ENCODE results near the gene NUP153.

The NUP153 gene

DNA sequence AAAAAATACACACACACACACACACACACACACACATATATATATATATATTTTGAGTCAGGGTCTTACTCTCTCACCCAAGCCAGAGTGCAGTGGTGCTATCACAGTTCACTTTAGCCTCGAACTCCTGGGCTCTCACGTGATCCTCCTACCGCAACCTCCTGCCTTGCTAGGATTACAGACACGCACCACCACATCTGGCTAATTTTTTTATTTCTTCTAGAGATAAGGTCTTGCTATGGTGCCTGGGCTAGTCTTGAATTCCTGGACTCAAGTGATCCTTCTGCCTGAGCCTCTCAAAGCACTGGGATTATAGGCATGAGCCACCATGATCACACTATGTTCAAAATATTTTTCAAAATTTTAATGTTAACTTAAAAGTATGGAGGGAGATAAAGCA is 43.5 kb downstream of the NUP153 start:
- DNase-seq (ENCODE audit: low read depth in 3 of 3), result no peak

DNA sequence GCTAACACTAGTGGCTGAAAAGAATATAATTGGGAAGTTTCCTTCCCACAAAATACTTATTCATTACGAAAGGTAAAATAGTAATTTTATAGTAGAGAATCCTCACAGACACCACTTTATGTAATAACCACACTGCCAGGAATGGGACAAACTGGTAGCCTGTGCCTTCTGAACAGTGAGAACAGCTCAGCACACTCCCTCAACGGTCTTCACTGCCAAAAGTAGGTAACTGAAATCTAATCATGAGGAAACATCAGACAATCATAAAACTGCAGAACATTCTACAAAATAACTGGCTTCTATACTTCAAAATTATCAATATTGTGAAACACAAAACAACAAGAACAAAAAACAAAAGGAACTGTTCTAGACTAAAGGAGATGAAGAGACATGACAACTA is 44.1 kb downstream of the NUP153 start:
- no peak for DNase-seq (ENCODE audit: low read depth in 3 of 3)

DNA sequence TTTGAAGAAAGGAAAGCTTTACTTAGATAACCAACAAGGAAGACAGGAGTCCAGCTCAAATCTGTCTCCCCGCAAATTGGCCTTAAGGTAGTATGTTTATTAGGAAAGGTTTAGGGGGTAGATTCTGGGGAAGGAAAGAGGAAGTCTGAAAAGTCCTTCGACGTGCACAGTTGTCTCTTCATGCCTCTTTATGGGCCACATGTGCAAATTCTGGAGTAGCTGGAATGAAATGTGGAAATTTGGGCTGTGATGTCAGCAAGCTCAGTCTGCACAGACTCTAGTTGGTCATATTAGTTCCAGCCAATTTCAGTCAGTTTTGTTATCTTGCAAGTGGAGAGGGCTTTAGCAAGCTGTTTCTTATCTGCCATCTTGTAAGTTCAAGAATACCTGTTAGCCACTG is 50.1 kb downstream of the NUP153 start:
- no peak for DNase-seq (ENCODE audit: low read depth in 3 of 3)

DNA sequence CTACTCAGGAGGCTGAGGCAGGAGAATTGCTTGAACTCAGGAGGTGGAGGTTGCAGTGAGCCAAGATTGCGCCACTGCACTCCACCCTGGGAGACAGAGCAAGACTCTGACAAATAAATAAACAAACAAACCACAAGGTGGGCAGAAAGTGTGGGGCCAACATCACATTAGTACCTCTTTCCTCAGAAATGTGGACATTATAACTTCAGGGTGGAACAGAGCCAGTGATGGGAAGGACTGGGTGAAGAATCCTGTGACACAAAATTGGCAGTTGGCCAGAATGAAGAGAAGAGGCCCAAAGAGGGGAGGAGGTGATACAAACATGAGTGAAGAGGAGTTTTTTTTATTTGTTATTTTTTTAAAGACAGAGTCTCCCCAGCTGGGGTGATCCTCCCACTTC is 50.6 kb downstream of the NUP153 start:
- no peak for DNase-seq (ENCODE audit: low read depth in 3 of 3)

DNA sequence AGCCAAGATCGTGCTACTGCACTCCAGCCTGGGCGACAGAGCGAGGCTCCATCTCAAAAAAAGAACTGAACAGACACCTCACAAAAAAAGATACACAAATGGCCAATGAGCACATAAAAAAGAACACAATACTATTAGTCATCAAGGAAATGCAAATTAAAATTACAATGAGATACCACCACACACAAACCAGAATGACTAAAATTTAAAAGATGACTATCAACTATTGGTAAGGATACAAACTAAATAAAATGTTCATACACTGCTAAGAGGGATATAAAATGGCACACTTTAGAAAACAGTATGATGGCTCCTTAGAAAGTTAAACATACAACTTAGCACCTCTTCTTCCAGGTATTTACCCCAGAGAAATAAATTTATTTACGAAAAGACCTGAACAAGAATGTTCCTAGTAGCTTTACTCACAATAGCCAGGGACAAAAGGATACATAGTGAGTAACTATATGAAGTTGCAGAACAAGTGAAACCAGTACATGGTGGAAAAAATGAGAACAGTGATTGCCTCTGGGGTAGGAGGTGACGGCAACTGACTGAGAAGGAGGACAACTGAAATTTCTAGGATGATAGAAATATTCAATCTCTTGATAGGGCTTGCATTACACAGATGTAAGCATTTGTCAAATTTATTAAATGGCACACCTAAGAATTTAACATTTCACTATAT is 53.4 kb downstream of the NUP153 start:
- no peak for DNase-seq (ENCODE audit: low read depth in 3 of 3)

DNA sequence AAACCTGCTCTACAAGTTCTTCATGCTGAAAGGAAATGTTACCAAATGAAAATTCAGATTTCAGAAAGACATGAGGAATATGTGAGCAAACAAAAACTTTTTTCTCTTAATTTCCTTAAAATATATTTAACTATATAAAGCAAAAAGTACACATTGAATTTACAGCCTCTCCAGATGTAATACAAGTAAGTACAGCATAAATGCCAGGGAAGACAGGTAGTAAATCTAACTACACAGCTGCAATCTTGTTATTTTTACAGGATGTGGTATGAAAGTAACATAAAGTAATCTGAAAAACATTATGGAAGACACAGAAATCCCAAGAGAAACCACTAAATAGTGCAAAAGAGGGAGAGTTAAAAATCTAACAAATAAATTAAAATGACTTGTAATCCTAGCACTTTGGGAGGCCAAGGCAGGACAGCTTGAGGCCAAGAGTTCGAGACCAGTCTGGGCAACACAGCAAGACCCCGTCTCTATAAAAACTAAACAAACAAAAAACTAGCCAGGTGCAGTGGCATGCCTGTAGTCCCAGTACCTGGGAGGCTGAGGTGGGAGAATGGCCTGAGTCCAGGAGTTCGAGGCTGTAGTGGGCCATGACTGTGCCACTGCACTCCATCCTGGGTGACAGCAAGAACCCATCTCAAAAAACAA is 55.9 kb downstream of the NUP153 start:
- no peak for DNase-seq (ENCODE audit: low read depth in 3 of 3)

DNA sequence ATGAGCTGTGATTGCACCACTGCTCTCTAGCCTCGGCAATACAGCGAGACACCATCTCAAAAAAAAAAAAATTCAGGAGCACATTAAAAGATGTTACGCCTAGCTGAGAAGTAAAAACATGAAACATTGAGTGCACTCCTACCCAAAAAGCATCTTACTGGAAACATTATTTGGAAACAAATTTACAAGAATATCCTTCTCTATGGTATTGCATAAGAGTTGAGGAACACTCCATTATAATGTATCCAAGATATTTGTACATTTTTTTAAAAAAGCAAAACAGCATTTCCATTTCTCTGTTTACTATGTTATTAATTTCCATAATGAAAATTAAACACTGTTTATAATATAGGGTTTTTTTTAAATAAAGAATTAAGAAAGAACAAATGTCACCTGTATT is 58.0 kb downstream of the NUP153 start:
- no peak for DNase-seq (ENCODE audit: low read depth in 3 of 3)

DNA sequence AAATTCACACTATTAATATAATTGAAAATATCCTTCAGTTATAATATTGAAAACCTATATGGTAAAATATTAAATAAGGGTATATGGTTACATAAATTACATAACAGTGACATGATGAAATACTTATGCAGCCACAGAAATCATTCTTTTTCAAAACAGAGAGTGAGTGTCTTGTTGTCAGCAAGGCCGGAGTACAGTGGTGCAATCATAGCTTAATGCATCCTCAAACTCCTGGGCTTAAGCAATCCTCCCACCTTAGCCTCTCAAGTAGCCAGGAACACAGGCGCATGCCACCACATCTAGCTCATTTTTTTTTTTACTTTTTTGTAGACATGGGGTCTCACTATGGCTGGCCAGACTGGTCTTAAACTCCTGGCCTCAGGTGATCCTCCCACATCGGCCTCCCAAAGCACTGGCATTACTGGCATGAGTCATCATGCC is 66.2 kb downstream of the NUP153 start:
- no peak for DNase-seq (ENCODE audit: low read depth in 3 of 3)

DNA sequence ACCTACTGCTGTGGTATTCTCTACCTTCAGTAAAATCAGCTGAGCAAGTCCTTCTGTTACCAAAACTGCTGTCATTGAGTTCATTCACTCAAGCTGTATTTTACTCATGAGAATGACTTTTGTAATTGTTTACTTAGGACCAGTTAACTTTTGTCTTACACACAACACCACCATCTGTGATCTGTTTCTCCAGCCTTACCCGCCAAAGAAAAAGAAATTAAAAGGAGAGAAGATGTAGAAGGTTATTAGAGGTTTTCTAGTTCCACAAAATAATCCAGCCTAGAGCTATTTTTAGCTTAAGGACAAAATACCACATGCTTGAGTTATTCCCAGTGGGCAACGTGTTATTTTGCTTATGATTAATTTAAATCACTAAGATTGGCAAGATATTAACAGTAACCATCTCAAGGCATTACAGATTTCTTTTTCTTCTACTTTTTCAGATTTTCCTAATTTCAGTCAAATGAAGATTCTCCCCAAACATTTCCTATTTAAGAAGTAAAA is 68.5 kb downstream of the NUP153 start:
- DNase-seq (ENCODE audit: low read depth in 3 of 3), result no peak

DNA sequence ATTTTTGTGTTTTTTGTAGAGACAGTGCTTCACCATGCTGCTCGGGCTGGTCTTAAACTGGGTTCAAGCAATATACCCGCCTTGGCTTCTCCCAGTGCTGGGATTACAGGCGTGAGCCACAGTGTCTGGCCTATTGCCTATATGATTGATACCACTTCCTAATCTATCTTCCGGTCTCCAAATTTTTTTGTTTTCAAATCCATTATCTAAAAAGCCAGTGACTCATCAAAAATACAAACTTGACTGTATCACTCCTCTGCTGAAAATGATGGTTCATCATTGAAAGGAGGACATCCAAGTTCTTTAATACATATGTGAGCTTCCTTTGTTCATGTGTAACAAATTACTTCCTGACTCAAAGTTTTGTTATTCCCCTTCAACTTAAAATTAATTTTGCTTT is 71.2 kb downstream of the NUP153 start:
- no peak for DNase-seq (ENCODE audit: low read depth in 3 of 3)

DNA sequence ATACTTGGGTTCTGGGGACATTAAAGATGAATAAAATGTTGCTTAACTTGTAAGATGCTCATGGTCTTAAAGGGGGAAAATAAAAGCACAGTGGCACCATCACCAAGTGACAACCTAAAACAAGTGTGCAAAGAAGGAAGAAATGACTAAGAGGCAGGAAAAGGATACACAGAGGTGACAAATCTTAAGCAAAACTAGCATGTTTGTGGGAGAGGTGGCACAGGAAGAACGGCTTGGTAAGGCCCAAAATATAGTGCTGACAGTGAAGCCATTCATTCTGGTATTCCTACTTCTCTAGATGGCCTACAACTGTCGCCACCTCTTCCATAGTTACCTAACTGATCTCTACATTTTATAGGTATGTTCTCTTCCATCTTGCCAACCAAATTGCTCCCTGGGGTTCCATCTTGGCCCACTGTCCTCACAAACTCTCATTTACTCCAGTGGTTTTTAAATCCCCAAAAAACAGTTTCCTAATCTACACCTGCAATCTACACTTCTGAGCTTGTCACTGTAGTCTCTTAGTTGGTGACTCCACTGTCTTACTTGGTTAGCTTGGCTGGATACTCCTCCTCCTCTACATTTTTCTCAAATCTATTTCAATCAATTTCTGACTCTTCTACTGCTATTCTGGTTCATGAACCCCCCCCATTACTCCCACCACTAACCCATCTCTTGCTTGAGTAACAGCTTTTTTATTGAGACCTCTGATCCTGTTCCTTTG is 73.1 kb downstream of the NUP153 start:
- DNase-seq (ENCODE audit: low read depth in 3 of 3), result peak in 1 of 3 experiments; percentile 8

DNA sequence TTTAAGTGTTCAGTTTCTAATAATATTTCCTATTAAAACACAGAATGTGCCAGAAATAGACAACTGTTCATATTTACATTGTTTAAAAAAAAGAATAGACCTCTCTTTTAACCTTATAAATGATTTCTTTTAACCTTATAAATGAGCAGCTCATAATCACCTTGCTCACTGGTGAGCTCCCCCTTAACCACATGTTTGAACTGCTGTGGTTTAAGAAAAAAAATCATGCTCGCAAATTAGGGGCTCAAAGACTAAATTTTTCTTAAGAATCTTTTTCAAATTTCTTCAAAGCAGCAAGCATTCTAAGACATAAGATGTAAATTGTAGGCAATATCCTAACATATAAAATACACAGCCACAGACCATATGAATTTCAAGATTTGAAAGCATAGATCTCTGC is 73.8 kb downstream of the NUP153 start:
- no peak for DNase-seq (ENCODE audit: low read depth in 3 of 3)

DNA sequence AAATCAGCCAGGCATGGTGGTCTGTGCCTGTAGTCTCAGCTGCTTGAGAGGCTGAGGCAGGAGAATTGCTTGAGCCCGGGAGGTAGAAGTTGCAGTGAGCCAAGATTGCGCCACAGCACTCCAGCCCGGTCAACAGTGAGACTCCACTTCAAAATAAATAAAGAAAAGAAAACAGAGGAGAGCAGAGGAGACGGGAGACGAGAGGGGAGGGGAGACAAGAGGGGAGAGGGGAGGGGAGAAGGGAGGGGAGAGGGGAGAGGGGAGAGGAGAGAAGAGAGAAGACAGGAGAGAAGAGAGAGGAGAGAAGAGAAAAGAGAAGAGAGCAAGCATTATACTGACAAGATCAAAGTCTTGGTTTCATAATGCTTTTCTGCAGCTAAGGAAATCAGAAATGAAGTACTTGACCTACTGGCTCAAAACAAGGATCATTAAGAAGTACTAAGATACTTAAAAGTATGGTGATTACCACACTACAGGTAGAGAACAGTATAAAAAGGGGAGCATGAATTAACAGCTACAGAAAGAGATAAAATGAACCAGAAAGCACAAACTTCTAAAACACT is 76.1 kb downstream of the NUP153 start:
- no peak for DNase-seq (ENCODE audit: low read depth in 3 of 3)

DNA sequence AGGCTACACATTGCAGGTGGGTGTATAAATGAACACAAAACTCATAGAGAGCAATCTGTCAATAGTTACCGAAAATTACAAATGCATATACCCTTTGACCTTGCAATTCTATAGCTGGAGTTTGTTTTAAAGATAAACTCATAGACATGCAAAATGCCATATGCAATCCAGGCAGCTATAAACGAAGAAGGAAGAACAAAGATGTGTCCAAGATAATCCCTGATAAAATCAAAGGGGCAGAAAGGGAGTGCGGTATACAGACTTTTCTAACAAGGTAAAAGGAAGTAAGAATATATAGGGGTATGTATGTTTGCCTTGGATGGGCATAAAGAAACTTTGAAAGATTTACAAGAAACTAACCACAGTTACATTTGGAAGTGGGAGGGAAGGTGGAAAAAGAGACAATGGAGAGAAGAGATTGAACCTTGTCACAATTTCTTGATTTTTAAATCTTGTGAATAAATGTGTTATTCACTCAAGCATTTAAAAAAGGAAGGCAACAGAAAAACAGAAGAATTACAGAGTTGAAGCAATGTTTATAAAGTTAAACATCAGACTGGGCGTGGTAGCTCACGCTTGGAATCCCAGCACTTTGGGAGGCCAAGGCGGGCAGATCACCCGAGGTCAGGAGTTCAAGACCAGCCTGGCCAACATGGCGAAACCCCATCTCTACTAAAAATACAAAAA is 76.8 kb downstream of the NUP153 start:
- DNase-seq (ENCODE audit: low read depth in 3 of 3), result no peak

DNA sequence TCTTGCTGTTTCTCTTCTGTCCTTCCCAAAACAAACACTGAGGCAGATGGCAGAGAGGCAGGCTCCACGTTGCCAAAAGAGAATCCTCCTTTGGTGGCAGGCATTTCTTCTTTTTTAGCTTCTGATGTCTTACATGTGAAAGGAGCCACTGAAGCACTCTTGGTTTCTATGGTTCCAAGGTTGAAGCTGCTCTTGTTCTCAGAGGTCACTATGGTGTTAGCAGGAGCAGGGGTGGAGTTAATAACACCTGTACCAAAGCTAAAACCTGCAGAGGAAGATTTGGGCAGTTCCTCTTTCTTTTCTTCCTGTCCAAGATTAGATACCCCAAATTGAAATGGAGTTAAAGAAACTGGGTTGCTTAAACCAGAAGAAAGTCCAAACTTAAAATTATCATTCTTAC is 77.9 kb downstream of the NUP153 start:
- no peak for DNase-seq (ENCODE audit: low read depth in 3 of 3)

DNA sequence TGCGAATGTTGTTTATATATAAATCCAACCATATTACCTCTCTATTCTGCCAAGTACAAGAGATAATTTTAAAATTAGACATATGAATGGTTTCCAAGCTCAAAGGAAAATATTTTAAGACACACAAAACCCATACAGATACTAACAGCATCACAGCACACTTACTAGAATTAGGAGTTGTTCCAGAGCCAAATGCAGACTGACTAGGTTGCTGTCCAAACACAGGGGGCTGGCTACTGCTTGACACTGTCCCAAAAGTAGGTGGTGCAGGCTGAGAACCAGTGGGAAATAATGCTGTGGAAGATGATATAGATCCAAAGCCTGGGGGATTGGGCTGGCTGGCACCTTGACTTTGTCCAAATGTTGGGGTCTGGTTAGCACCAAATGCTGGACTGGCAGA is 82.3 kb downstream of the NUP153 start:
- no peak for DNase-seq (ENCODE audit: low read depth in 3 of 3)

DNA sequence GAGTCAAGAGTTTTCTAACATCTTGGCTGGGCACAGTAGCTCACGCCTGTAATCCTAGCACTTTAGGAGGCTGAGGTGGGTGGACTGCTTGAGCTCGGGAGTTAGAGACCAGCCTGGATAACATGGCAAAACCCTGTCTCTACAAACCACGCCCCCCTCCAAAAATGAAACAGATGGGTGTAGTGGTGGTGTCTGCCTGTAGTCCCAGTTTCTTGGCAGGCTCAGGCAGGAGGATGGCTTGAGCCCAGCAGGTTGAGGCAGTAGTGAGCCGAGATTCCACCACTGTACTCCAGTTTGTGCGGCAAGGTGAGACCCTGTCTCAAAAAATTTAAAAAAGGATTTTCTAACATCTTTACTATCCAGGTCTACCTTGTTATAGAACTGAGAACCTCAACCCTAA is 84.6 kb downstream of the NUP153 start:
- DNase-seq (ENCODE audit: low read depth in 3 of 3), result no peak

DNA sequence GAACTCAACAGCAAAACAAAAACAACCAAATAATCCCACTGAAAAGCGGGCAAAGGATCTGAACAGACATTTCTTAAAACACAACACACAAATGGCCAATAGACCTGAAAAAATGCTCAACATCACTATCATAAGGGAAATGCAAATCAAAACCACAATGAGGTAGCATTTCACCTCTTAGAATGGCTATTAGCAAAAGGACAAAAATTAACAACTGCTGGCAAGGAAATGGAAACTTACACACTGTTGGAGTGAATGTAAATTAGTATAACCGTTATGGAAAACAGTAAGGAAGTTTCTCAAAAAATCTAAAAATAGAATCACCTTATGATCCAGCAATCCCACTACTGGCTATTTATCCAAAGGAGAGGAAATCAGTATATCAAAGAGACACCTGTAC is 85.7 kb downstream of the NUP153 start:
- no peak for DNase-seq (ENCODE audit: low read depth in 3 of 3)

DNA sequence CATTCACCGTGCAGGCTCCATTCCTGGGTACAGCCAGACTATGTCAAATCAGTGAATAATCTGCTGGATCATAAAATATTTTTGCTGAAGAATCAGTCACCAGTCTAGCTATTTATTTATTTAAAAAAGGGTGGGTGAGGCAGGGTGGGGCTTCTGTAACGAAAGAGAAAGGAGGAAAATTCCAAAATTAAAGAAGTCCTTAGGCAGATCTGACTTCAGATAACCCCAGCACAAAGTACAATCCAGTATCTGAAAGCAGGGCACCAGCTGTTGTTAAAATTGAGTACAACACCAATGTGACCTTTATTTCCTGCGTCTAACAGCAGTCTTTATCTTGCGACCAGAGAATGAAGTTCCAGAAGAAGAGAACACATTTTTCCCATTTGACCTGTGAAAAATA is 90.9 kb downstream of the NUP153 start:
- DNase-seq (ENCODE audit: low read depth in 3 of 3), result no peak

DNA sequence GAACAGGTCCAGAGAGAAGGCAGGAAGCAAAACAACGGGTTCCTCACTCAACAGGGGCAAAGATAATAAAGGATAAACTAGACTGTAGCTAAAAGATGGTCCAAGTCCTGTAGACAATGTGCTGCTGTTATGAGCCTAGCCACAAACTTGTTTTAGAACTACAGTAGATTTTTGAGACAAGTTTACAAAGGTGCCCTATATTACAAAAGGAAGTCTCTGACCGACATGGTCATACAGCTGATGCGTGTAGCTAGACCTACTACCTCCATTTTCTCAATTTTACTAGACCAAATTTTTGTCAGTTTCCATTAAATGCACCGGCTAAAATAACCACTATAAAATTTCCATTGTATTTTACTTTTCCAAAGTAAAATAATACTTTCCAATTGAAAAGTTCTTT is 94.7 kb downstream of the NUP153 start:
- no peak for DNase-seq (ENCODE audit: low read depth in 3 of 3)

DNA sequence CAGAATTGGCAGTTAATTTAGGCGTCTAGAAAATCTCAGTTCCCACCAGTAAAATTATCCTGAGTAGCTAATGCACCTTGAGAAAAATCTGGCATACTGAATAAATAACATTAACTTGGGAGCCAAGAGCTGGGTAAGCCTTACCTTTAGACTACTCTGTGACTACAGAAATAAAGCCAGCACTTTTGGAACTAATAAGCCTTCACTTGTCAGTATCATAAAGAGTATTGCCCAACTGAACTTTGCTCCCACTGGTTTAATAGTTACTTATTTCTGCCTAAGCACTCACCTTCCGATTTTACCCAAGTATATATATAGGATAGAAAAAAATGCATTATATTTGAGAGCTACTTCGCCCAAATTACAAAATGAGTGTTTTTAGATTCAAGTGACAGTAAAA is 95.9 kb downstream of the NUP153 start:
- no peak for DNase-seq (ENCODE audit: low read depth in 3 of 3)

DNA sequence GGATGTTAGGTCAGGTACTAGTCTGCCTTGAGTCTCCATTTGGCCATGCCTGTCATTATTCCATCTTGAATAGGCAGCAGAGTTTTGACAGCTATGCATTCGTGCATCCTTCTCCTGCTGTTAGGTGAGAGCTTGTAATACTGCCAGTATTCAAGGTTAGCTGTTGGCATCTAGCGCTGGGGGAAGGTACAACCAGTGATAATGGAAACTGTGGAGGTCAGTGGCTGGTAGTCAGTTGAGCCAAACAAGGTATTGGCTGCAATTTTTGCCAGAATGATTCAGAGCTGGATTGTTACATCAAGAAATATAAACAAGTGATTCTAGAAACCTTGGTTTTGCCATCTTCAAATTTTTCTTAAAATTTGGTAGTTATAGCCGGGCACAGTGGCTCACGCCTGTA is 100.1 kb downstream of the NUP153 start:
- no peak for DNase-seq (ENCODE audit: low read depth in 3 of 3)
